ENCODE measurements around the gene EXOC5.

DNA sequence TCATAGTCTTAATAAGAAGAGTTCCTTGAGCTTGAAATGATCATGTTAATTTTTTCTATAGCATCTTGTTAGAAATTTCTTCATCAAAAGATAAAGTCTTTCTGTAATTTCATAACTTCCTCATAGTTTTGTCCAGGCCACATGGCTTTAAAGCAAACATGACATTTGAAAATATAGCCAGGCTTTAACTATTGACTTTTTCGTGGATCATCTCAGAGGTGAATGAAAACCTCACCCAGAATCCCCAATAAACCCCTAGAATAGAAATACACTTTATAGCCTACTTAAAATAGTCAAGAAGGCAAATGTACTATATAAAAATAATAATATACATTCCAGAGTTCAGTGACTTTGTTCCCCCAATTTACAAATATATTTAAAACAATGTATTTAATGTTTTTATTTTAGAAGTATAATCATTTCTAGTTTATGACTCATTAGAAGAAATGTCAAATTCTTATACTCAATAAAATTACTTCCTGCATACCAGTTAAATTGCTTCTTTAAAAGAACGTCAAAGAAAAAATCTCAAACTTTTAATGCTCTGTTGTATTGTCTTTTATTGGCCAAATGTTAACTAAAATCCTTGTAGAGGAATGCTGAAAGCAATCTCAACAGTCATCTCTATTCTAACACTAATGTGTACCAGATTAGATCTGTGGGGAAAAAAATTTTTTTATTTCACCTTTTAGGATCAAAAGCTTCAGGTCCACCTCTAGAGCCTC lies 21.6 kb downstream of the EXOC5 start:
- TF ChIP-seq, protein P1, sequence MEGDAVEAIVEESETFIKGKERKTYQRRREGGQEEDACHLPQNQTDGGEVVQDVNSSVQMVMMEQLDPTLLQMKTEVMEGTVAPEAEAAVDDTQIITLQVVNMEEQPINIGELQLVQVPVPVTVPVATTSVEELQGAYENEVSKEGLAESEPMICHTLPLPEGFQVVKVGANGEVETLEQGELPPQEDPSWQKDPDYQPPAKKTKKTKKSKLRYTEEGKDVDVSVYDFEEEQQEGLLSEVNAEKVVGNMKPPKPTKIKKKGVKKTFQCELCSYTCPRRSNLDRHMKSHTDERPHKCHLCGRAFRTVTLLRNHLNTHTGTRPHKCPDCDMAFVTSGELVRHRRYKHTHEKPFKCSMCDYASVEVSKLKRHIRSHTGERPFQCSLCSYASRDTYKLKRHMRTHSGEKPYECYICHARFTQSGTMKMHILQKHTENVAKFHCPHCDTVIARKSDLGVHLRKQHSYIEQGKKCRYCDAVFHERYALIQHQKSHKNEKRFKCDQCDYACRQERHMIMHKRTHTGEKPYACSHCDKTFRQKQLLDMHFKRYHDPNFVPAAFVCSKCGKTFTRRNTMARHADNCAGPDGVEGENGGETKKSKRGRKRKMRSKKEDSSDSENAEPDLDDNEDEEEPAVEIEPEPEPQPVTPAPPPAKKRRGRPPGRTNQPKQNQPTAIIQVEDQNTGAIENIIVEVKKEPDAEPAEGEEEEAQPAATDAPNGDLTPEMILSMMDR (IDR thresholded peaks at IDR 0.05; ENCODE audit: low read depth, low read length, poor library complexity, severe bottlenecking) = no peak
- TF ChIP-seq EZH2phosphoT487 (IDR thresholded peaks at IDR 0.05; ENCODE audit: borderline replicate concordance, low read length) = no peak
